HG03095 (cell line): ENCODE results near the gene RAD9A.
"Not testable (repeated sequence)": the region's sequence is repeated elsewhere in the genome, so short reads cannot be mapped to it uniquely, and the experiment has no call there.

Experiments
- ATAC-seq: cut with Tn5 transposase; IDR thresholded peaks from one replicate; pipeline ENCODE4 v1.9.1; 2021; ENCODE audit warnings: moderate library complexity; ENCODE audit not compliant: unreplicated experiment

RAD9A gene

GRCh38 chr11:67393990-67394389 is 2.2 kb downstream of the RAD9A start:
- no peak for ATAC-seq

DNA sequence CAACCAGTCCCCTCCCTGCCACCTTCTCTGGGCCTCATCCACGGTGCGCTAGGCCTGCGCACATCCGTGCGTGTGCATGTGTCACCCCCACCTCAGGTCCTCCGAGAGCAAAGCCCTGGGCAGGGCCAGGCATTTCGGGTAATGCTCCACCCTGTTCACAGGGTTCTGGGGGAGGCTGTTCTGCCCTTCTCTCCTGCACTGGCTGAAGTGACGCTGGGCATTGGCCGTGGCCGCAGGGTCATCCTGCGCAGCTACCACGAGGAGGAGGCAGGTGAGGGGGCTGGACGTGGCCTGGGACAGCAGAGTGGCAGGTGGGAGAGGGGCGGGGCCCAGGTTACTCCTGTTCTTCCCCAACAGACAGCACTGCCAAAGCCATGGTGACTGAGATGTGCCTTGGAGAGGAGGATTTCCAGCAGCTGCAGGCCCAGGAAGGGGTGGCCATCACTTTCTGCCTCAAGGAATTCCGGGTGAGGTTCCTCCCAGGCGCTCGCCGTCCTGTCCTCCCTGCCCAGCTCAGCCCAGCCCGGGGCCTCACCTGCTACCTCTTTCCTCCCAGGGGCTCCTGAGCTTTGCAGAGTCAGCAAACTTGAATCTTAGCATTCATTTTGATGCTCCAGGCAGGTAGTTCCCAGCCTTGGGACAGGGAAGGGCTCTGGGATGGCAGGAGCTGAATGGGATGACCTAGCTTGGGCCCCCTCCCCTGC is 3.9 kb downstream of the RAD9A start:
- ATAC-seq = no peak

- ATAC-seq = no peak
These were observed 4.4 kb downstream of the RAD9A start for GRCh38 chr11:67396259-67396581.

GRCh38 chr11:67396587-67397389 is 5.0 kb downstream of the RAD9A start:
- no peak for ATAC-seq

DNA sequence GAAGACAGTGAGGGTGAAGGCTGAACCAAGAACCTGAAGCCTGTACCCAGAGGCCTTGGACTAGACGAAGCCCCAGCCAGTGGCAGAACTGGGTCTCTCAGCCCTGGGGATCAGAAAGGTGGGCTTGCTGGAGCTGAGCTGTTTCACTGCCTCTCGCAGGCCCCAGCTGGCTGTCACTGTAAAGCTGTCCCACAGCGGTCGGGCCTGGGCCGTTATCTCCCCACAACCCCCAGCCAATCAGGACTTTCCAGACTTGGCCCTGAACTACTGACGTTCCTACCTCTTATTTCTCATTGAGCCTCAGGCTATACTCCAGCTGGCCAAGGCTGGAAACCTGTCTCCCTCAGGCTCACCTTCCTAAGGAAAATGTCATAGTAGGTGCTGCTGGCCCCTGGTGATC is 5.8 kb downstream of the RAD9A start:
- ATAC-seq = no peak

DNA sequence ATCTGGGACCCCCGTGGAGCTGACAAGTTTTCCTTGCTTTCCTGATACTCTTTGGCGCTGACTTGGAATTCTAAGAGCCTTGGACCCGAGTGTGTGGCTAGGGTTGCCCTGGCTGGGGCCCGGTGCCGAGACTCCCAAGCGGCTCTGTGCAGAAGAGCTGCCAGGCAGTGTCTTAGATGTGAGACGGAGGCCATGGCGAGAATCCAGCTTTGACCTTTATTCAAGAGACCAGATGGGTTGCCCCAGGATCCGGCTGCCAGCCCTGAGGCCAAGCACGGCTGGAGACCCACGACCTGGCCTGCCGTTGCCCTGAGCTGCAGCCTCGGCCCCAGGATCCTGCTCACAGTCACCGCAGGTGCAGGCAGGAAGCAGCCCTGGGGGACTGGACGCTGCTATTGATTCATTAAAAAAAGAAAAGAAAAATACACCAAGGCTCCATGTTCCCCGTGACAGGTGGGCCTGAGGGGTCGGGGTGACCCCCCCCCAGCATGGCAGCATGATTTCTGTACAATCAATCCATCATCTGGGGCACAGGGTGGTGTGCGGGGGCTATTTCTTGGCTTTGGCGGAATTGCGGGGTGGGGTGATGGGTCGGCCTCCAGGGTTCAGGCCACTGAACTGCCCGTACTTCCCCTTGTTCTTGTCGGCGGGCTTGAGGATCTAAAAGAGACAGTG is 6.3 kb downstream of the RAD9A start:
- ATAC-seq = no peak

GRCh38 chr11:67398661-67399563 is 7.1 kb downstream of the RAD9A start:
- no peak for ATAC-seq

GRCh38 chr11:67400251-67400941 is 8.6 kb downstream of the RAD9A start:
- ATAC-seq = no peak

DNA sequence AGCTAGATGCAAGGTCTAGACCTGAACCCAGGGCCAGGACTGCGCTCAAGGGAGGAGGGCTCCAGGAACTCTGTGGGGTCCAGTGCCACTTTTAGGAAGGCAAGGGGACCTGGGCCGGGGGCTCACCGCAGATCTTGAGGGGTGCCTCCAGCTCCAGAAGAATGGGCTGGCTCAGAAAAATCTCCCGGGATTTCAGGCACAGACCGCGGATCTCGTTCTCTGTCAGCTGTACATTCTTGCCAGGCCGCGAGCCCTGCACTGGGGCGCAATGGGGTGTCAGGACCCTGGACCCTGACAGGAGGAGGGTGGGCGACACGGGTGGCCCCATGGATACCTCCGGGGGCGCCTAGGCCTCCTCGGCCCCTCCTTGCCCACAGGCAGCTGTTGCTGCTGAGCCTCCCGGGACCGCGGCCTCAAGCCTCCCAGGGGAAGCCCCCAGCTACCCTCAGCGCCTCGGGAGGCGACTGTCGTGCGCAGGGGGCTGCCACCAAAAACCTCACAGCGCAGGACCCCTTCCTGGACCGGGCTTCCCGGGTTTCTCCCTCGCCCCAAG is 9.2 kb downstream of the RAD9A start:
- ATAC-seq = peak; percentile 3

- ATAC-seq = peak; percentile 46
These were observed 9.9 kb downstream of the RAD9A start, which contains the start of gene PPP1CA for GRCh38 chr11:67401495-67402191. Gene PPP1CA, minus strand, starts transcription at chr11:67401858. Its CDS starts 76 bp downstream, at chr11:67401782.

GRCh38 chr11:67402192-67402839 is 10.5 kb downstream of the RAD9A start:
- ATAC-seq = not testable (repeated sequence)

- ATAC-seq = not testable (repeated sequence)
These were observed 11.3 kb downstream of the RAD9A start for GRCh38 chr11:67403085-67403484.

DNA sequence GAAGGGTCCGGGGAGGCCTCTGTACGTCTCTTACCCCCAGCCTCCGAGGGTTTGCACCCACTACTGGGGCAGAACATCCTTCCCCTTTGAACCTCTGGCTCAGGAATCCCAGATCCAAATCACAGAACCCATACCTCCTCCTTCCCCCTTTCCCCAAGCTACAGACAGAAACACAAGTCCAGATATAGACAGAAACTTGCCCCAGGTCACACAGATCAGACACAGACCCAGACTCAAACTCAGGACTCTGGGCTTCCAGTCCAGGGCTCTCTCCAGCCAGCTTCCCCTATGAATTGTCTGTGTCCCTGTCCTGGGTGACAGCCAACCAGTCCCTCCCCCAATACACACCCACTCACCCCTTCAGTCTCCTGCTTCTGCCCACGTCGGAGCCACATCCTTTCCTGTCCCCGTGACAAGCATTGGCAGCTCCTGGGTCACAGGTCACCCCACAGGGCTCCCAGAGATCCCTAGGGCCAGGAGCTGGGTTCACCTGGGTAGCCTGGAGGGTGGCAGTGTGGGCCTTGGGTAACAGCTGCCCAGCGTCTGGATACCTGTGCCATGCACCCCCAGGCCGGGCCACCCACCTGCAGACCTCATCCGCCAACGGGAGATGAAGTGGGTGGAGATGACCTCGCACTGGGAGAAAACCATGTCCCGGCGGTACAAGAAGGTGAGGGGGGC is 12.9 kb downstream of the RAD9A start:
- no peak for ATAC-seq

DNA sequence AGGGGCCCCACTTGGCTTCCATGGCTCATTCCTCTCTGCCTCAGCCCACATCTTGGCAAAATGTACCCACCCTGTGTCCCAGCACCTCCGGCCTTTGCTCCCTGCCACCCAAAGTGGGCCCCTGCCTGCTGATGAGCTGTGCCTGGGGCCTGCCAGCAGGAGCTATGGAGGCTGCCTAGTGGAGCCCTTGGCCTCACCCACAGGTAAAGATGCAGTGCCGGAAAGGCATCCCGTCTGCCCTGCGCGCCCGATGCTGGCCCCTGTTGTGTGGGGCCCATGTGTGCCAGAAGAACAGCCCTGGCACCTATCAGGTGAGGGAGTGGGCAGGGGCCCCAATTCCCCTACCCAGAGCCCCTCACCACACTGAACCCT is 13.4 kb downstream of the RAD9A start:
- no peak for ATAC-seq

DNA sequence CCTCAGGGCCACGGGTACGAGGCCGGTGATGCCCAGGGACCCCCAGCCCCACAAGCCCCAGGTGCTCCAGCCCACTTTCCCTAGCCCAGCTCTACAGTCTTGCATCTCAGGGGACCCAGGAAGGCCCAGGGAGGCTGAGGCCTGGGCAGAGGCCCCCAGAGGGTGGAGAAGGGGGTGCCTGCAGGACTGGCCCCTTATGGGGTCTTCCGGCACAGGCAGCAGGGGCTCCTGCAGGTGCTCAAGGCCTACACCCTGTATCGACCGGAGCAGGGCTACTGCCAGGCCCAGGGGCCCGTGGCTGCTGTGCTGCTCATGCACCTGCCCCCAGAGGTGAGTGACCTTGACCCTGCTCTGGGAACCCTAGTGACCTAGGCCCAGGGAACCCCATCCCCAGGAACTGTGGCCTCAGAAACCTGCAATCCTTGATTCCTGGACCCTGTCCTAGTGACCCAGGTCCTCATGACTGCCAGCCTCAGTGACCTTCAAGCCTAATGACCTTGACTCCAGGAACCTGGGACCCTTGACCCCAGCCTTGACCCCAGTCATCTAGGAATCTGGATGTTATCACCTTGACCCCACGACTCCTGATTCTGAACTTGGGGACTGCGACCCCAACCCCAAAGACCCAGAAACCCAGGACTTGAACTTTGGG is 14.0 kb downstream of the RAD9A start:
- ATAC-seq = no peak

- ATAC-seq = no peak
These were observed 14.7 kb downstream of the RAD9A start for GRCh38 chr11:67406420-67406968.

DNA sequence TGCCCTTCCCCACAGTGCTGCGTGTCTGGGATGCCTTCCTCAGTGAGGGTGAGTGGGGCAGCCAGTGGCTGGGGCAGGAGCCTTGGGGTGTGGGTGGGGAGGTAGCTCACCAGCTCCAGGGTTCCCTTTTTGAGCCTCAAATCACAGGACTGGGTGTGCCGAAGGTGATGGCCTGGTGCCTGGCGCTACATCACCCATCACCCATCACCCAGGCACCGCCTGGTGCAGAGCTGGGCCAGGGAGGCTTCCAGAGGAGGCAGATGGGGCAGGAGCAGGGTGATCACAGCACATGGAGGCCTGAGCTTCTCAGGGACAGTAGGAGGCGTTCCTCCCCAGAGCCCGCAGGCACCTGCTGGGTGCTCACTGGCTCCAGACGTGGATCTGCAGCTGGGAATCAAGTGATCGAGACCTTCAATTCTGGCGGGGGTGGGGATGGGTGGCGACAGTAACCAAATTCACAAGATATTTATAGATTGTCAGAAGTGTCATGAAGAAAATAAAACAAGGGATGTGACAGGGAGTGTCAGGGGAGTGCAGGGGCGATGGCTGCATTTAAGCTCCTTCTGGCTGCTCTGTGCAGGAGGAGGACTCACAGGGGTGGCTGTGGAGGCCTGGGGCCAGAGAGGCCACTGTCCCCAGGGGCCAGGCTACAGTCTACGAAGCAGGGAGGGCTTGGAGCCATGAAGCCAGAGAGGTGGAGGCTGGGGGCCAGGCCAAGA is 15.3 kb downstream of the RAD9A start:
- ATAC-seq = no peak
